Measurements from ENCODE around the gene ZNF331. TPM values are rescaled to one million over a fixed set of nuclear protein-coding genes. Genes with fewer than 3 reads are reported as not detected.

The ZNF331 gene
- polyA plus RNA-seq, 1 donor: 17.1 TPM

GRCh38 chr19:53555352-53555751 is 17.4 kb downstream of the ZNF331 start:
- Histone ChIP-seq H3K27me3 (ENCODE audit: control insufficient read depth, insufficient read depth, low read length) (no peaks in the 10 kb centered on the region), H3K27ac (ENCODE audit: low read length) (no peak overlapping the region), H3K36me3 (ENCODE audit: control insufficient read depth, insufficient read depth, low read length) (peaks cover 4% of the 10 kb centered on the region), H3K4me3 (ENCODE audit: low read length) (no peak overlapping the region), H3K9me3 (ENCODE audit: control insufficient read depth, low read depth, low read length) (peaks cover 21% of the 10 kb centered on the region), H3K4me1 (ENCODE audit: control insufficient read depth, insufficient read depth, low read length) (peaks cover 3% of the 10 kb centered on the region)
- no peak for DNase-seq
- no CpG with 5 or more reads among the region's 13 CpGs for WGBS (ENCODE audit: insufficient coverage, low lambda C conversion rate)

- no peak overlapping the region for H3K27ac ChIP-seq (ENCODE audit: low read length)
- no peak overlapping the region for H3K4me3 ChIP-seq (ENCODE audit: low read length)
- no peaks in the 10 kb centered on the region for H3K27me3 ChIP-seq (ENCODE audit: control insufficient read depth, insufficient read depth, low read length)
- 100% methylated on average over 1 of the region's 12 CpGs for WGBS (ENCODE audit: insufficient coverage, low lambda C conversion rate)
- peaks cover 28% of the 10 kb centered on the region for H3K36me3 ChIP-seq (ENCODE audit: control insufficient read depth, insufficient read depth, low read length)
- no peaks in the 10 kb centered on the region for H3K4me1 ChIP-seq (ENCODE audit: control insufficient read depth, insufficient read depth, low read length)
- peaks cover under 1% of the 10 kb centered on the region for H3K9me3 ChIP-seq (ENCODE audit: control insufficient read depth, low read depth, low read length)
- no peak for DNase-seq
Measured at GRCh38 chr19:53571339-53571738, 33.4 kb downstream of the ZNF331 start.

GRCh38 chr19:53576941-53577653 is 39.2 kb downstream of the ZNF331 start:
- Histone ChIP-seq H3K4me3 (ENCODE audit: low read length) (no peak overlapping the region), H3K27me3 (ENCODE audit: control insufficient read depth, insufficient read depth, low read length) (no peaks in the 10 kb centered on the region), H3K27ac (ENCODE audit: low read length) (no peak overlapping the region), H3K36me3 (ENCODE audit: control insufficient read depth, insufficient read depth, low read length) (peaks cover 34% of the 10 kb centered on the region), H3K9me3 (ENCODE audit: control insufficient read depth, low read depth, low read length) (peaks cover 19% of the 10 kb centered on the region), H3K4me1 (ENCODE audit: control insufficient read depth, insufficient read depth, low read length) (no peaks in the 10 kb centered on the region)
- DNase-seq: no peak
- 96% methylated on average over 4 of the region's 20 CpGs for WGBS (ENCODE audit: insufficient coverage, low lambda C conversion rate)

- WGBS (ENCODE audit: insufficient coverage, low lambda C conversion rate): 93% methylated on average over 2 of the region's 12 CpGs
- DNase-seq: no peak
- Histone ChIP-seq H3K27ac (ENCODE audit: low read length) (no peak overlapping the region), H3K4me1 (ENCODE audit: control insufficient read depth, insufficient read depth, low read length) (no peaks in the 10 kb centered on the region), H3K36me3 (ENCODE audit: control insufficient read depth, insufficient read depth, low read length) (peaks cover 34% of the 10 kb centered on the region), H3K9me3 (ENCODE audit: control insufficient read depth, low read depth, low read length) (peaks cover 19% of the 10 kb centered on the region), H3K4me3 (ENCODE audit: low read length) (no peak overlapping the region), H3K27me3 (ENCODE audit: control insufficient read depth, insufficient read depth, low read length) (no peaks in the 10 kb centered on the region)
Measured at GRCh38 chr19:53577968-53578367, 40.0 kb downstream of the ZNF331 start.

GRCh38 chr19:53579518-53579917 is 41.6 kb downstream of the ZNF331 start:
- Histone ChIP-seq H3K27ac (ENCODE audit: low read length) (no peak overlapping the region), H3K36me3 (ENCODE audit: control insufficient read depth, insufficient read depth, low read length) (peaks cover 24% of the 10 kb centered on the region), H3K4me1 (ENCODE audit: control insufficient read depth, insufficient read depth, low read length) (no peaks in the 10 kb centered on the region), H3K27me3 (ENCODE audit: control insufficient read depth, insufficient read depth, low read length) (no peaks in the 10 kb centered on the region), H3K9me3 (ENCODE audit: control insufficient read depth, low read depth, low read length) (peaks cover 19% of the 10 kb centered on the region), H3K4me3 (ENCODE audit: low read length) (no peak overlapping the region)
- no peak for DNase-seq
- 83% methylated on average over 2 of the region's 2 CpGs for WGBS (ENCODE audit: insufficient coverage, low lambda C conversion rate)

GRCh38 chr19:53580871-53581835 is 43.2 kb downstream of the ZNF331 start:
- Histone ChIP-seq H3K4me1 (ENCODE audit: control insufficient read depth, insufficient read depth, low read length) (no peaks in the 10 kb centered on the region), H3K27me3 (ENCODE audit: control insufficient read depth, insufficient read depth, low read length) (no peaks in the 10 kb centered on the region), H3K9me3 (ENCODE audit: control insufficient read depth, low read depth, low read length) (peaks cover 19% of the 10 kb centered on the region), H3K4me3 (ENCODE audit: low read length) (no peak overlapping the region), H3K36me3 (ENCODE audit: control insufficient read depth, insufficient read depth, low read length) (peaks cover 19% of the 10 kb centered on the region), H3K27ac (ENCODE audit: low read length) (no peak overlapping the region)
- WGBS (ENCODE audit: insufficient coverage, low lambda C conversion rate): 80% methylated on average over 1 of the region's 17 CpGs
- DNase-seq: no peak

GRCh38 chr19:53581871-53582279 is 43.9 kb downstream of the ZNF331 start:
- peaks cover 16% of the 10 kb centered on the region for H3K9me3 ChIP-seq (ENCODE audit: control insufficient read depth, low read depth, low read length)
- no peak overlapping the region for H3K27ac ChIP-seq (ENCODE audit: low read length)
- no peaks in the 10 kb centered on the region for H3K4me1 ChIP-seq (ENCODE audit: control insufficient read depth, insufficient read depth, low read length)
- no peak for DNase-seq
- peaks cover 13% of the 10 kb centered on the region for H3K36me3 ChIP-seq (ENCODE audit: control insufficient read depth, insufficient read depth, low read length)
- H3K27me3 ChIP-seq (ENCODE audit: control insufficient read depth, insufficient read depth, low read length): no peaks in the 10 kb centered on the region
- 14% methylated on average over 1 of the region's 6 CpGs for WGBS (ENCODE audit: insufficient coverage, low lambda C conversion rate)
- no peak overlapping the region for H3K4me3 ChIP-seq (ENCODE audit: low read length)

GRCh38 chr19:53583181-53583580 is 45.2 kb downstream of the ZNF331 start:
- 100% methylated on average over 1 of the region's 3 CpGs for WGBS (ENCODE audit: insufficient coverage, low lambda C conversion rate)
- no peaks in the 10 kb centered on the region for H3K4me1 ChIP-seq (ENCODE audit: control insufficient read depth, insufficient read depth, low read length)
- no peak for DNase-seq
- H3K27me3 ChIP-seq (ENCODE audit: control insufficient read depth, insufficient read depth, low read length): no peaks in the 10 kb centered on the region
- no peak overlapping the region for H3K4me3 ChIP-seq (ENCODE audit: low read length)
- H3K9me3 ChIP-seq (ENCODE audit: control insufficient read depth, low read depth, low read length): peaks cover 9% of the 10 kb centered on the region
- H3K36me3 ChIP-seq (ENCODE audit: control insufficient read depth, insufficient read depth, low read length): peaks cover under 1% of the 10 kb centered on the region
- no peak overlapping the region for H3K27ac ChIP-seq (ENCODE audit: low read length)

GRCh38 chr19:53586277-53586691 is 48.3 kb downstream of the ZNF331 start:
- DNase-seq: no peak
- Histone ChIP-seq H3K27me3 (ENCODE audit: control insufficient read depth, insufficient read depth, low read length) (no peaks in the 10 kb centered on the region), H3K36me3 (ENCODE audit: control insufficient read depth, insufficient read depth, low read length) (no peaks in the 10 kb centered on the region), H3K4me1 (ENCODE audit: control insufficient read depth, insufficient read depth, low read length) (no peaks in the 10 kb centered on the region), H3K27ac (ENCODE audit: low read length) (no peak overlapping the region), H3K9me3 (ENCODE audit: control insufficient read depth, low read depth, low read length) (peaks cover 3% of the 10 kb centered on the region), H3K4me3 (ENCODE audit: low read length) (no peak overlapping the region)
- no CpG with 5 or more reads among the region's 6 CpGs for WGBS (ENCODE audit: insufficient coverage, low lambda C conversion rate)

GRCh38 chr19:53594811-53595509 is 57.0 kb downstream of the ZNF331 start:
- WGBS (ENCODE audit: insufficient coverage, low lambda C conversion rate): 80% methylated on average over 1 of the region's 14 CpGs
- Histone ChIP-seq H3K27ac (ENCODE audit: low read length) (no peak overlapping the region), H3K4me1 (ENCODE audit: control insufficient read depth, insufficient read depth, low read length) (no peaks in the 10 kb centered on the region), H3K27me3 (ENCODE audit: control insufficient read depth, insufficient read depth, low read length) (no peaks in the 10 kb centered on the region), H3K9me3 (ENCODE audit: control insufficient read depth, low read depth, low read length) (no peaks in the 10 kb centered on the region), H3K4me3 (ENCODE audit: low read length) (no peak overlapping the region), H3K36me3 (ENCODE audit: control insufficient read depth, insufficient read depth, low read length) (no peaks in the 10 kb centered on the region)
- DNase-seq: no peak

Measured in large intestine (tissue), 3 donors.